GM19397 (cell line): ENCODE data around the gene SLC16A5.

Experiments
- ATAC-seq: cut with Tn5 transposase; IDR thresholded peaks from one replicate; pipeline ENCODE4 v1.9.1; 2021; ENCODE audit warnings: mild to moderate bottlenecking, moderate library complexity; ENCODE audit not compliant: unreplicated experiment

SLC16A5 gene

DNA sequence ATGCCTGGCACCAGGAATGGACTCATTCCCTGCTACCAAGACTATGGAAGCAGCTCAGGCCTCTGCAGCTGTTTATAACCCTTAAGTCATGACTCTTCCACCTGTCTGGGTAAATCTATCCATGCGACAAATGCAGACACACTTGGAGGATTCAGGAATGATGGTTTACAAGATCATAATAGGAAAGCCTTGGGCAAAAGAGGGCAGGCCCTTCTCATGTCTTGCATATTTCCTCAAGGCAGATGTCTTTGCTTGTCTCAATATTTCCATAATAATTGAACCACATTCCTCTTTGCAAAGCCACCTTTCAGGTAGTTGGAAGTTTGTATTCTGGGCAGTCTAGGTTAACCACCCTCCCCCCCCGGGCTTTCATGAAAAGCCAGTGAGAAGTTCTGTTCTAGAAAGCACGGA, 67.4 kb downstream of the SLC16A5 start:
- ATAC-seq = no peak
